Mononuclear cell (primary cell): Measurements from ENCODE around the gene SLC24A3. TPM values are rescaled to one million over a fixed set of nuclear protein-coding genes. Genes with fewer than 3 reads are reported as not detected.

Experiments used
- H3K27me3 ChIP-seq: 2 replicates; pipeline ENCODE4 v1.6.0; 2011; ENCODE audit warnings: low read length, control low read depth; ENCODE audit not compliant: insufficient read depth
- H3K4me1 ChIP-seq: 2 replicates; pipeline ENCODE4 v1.5.1; 2011; ENCODE audit warnings: mild to moderate bottlenecking, low read length, control low read depth; ENCODE audit not compliant: insufficient read depth
- H3K4me3 ChIP-seq: 2 replicates; pipeline ENCODE4 v1.5.1; 2011; ENCODE audit warnings: mild to moderate bottlenecking, low read length, moderate library complexity
- H3K9me3 ChIP-seq: 2 replicates; pipeline ENCODE4 v1.5.1; 2011; ENCODE audit warnings: low read depth, mild to moderate bottlenecking, control low read depth, low read length
- total RNA-seq: library from RNA; depleted of rRNA; stranded (reverse); fragments of >200 nt; gene quantifications from one replicate; pipeline ENCODE4 v1.2.3, GENCODE V29; 2012

Gene SLC24A3
- total RNA-seq, 1 donor: 1.0 TPM

GRCh38 chr20:19381947-19382346 is 169.5 kb downstream of the SLC24A3 start:
- Histone ChIP-seq H3K4me3 (no peak overlapping the region), H3K9me3 (no peaks in the 10 kb centered on the region), H3K4me1 (no peaks in the 10 kb centered on the region), H3K27me3 (no peaks in the 10 kb centered on the region)

DNA sequence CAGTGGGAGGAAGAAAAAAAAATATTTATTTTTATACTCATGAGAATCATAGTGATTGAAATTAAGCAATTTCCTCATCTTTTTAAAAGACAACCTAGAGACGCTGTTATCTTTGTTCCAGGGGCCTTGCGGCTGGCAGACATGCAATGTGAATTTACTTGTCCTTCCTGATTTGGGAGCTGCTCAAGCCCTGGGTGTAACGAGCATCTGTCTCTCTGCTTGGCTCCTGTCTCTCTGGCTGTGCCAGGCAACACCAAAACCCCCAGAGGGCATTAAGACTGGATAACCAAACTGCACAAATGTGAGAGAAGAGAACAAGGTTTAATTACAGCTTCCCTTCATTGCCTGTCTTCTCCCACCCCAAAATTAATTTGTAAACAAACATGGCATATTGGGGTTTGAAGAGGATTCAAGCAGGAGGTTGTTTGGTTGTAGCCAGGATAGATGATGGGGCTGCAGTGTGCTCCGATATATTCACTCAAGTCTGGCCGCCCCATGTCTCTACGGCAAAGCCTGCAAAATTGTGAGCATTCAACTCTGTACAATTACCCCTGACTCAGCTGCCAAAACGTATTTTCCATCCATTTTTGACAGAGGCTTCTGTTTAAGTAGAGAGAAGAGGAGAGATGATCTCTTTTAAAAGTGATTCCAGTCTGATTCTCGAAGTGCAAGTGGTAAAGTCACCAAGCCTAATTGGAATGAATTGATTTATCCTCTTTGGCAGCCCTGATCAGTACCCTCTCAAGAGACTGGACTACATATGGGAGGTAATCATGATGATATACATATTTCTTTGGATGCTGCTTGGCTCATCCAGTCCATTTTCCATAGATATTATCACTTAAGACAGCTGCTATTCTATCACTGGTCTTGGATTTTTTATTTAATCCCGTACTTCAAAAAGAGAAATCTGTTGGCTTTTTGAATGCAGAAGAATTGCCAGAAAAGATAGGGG is 170.2 kb downstream of the SLC24A3 start:
- no peak overlapping the region for H3K4me3 ChIP-seq
- H3K27me3 ChIP-seq: no peaks in the 10 kb centered on the region
- H3K4me1 ChIP-seq: no peaks in the 10 kb centered on the region
- H3K9me3 ChIP-seq: no peaks in the 10 kb centered on the region

DNA sequence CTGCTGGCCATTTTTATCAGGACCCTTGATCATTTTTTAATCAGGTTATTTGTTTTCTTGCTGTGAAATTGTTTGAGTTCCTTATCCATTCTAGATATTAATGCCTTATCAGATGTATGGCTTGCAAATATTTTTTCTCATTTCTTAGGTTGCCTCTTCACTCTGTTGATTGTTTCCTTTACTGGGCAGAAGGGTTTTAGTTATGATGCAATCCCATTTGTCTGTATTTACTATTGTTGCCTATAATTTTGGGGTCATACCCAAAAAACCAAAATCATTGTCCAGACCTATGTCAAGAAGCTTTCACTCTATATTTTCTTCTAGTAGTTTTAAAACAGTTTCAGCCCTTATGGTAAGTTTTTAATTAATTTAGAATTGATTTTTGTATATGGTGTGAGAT is 172.5 kb downstream of the SLC24A3 start:
- H3K4me1 ChIP-seq: no peaks in the 10 kb centered on the region
- H3K27me3 ChIP-seq: no peaks in the 10 kb centered on the region
- no peak overlapping the region for H3K4me3 ChIP-seq
- H3K9me3 ChIP-seq: peaks cover 7% of the 10 kb centered on the region

DNA sequence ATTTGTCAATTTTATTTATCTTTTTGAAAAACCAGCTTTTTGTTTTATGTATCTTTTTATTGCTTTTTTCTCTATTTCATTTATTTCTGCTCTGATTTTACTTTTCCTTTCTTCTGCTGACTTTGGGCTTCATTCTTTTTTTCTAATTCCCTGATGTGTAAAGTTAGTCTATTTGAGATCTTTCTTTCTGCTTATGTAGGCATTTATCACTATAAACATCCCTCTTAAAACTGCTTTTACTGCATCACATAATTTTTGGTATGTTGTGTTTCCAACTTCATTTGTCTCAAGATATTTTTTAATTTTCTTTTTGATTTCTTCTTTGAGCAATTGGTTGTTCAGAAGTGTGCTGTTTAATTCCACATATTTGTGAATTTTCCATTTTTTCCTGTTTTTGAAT is 174.8 kb downstream of the SLC24A3 start:
- Histone ChIP-seq H3K4me1 (no peaks in the 10 kb centered on the region), H3K27me3 (no peaks in the 10 kb centered on the region), H3K4me3 (no peak overlapping the region), H3K9me3 (peaks cover 7% of the 10 kb centered on the region)

DNA sequence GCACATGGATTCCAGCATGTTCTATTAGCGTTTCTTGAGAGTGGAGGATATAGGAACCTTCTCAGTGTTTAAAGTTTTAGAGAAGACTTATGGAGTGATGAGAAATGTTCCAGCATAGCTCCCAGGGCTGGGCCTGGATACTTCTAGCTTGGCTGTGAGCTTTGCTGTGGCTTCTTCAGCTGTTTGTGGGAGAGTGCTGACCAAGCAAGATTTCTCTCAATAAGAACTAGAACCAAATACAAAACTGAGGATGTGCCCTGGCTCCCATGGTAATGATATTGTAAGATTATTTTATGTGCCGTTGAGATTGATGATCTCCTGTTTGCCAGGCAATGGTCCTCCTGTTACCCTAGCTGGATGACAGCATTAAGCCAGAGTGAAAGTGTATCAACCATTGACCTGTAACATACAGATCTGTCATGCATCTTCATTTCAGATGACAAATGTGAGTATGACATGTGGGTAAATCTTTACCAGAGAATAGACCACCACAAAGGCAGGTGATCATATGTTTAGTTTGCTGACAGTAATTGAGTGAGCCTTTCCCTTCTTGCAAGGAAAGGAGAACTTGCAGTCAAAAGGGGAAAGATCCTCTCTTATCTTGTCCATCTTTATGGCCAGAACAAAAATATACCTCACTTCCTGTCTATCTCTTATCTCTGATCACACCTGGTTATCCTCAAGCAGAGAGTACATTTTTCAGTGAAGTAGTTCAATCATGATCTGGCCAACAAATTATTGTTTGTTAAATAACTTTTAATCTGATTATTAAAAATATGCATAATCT is 180.1 kb downstream of the SLC24A3 start:
- Histone ChIP-seq H3K4me3 (no peak overlapping the region), H3K4me1 (no peaks in the 10 kb centered on the region), H3K27me3 (no peaks in the 10 kb centered on the region), H3K9me3 (peaks cover 7% of the 10 kb centered on the region)

DNA sequence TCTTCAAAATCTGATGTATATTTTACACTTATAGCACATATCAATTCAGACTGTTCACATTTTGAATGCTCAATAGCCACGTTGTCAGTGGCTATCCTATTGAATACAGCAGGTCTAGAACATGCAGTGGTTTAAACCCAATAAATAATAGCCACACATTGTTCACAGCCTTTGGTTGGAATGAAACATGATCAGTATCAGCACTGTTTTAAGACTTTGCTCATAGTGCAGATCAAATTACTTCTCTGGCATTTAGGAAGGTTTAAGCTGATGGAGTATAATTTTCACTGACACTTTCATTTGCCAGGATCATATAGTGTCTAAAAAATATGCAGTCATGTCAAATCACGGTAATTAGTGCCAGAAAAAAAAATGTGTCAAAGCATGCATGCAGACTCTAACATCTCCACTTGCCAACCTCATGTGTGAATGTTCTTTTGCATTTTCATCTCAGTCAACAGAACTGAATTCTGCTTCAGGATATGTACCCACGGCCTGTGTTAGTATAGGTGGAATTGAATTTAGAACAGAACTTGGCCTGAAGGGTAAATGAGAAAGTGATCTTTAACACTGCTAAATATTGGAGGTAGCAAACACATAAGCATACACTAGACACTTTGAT is 184.1 kb downstream of the SLC24A3 start:
- Histone ChIP-seq H3K27me3 (no peaks in the 10 kb centered on the region), H3K4me3 (no peak overlapping the region), H3K9me3 (peaks cover 22% of the 10 kb centered on the region), H3K4me1 (no peaks in the 10 kb centered on the region)

DNA sequence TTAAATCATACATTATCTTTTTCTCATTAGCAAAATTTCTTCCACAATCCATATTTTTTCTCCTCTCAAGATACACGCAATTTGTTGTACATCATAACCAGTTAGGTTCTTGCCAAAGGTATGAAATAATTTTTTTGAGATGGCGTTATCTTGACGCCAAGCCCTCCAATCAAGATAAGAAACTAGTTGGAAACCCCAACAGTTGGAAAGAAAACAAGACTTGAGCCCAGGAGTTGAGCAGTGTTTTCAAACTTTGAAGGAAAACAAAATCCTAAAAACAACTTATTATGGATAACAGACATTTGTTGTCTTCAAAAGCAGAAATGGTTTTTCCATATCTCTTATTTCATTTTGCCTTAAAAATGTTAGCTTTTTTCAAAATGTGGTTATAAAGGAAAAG is 184.8 kb downstream of the SLC24A3 start:
- peaks cover 22% of the 10 kb centered on the region for H3K9me3 ChIP-seq
- H3K4me1 ChIP-seq: no peaks in the 10 kb centered on the region
- H3K27me3 ChIP-seq: no peaks in the 10 kb centered on the region
- no peak overlapping the region for H3K4me3 ChIP-seq

DNA sequence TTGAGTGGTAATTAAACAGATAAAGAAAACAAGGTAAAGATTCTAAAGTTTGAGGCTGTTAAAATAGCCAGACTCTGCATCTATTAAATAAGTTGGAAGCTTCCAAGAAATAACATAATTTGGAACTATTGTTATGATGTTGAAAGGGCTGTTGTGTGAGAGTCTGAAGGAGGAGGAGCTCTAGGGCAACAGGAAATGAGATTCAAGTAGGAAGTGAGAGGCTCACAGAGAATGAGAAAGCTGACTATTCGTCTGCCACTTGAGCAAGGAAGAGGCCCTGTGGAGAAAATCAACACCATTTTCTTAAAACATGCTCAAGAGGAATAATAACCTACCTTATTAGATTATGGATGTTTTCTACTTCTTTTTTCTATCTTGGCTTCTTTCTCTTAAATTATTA is 185.2 kb downstream of the SLC24A3 start:
- no peaks in the 10 kb centered on the region for H3K4me1 ChIP-seq
- no peak overlapping the region for H3K4me3 ChIP-seq
- peaks cover 22% of the 10 kb centered on the region for H3K9me3 ChIP-seq
- no peaks in the 10 kb centered on the region for H3K27me3 ChIP-seq

DNA sequence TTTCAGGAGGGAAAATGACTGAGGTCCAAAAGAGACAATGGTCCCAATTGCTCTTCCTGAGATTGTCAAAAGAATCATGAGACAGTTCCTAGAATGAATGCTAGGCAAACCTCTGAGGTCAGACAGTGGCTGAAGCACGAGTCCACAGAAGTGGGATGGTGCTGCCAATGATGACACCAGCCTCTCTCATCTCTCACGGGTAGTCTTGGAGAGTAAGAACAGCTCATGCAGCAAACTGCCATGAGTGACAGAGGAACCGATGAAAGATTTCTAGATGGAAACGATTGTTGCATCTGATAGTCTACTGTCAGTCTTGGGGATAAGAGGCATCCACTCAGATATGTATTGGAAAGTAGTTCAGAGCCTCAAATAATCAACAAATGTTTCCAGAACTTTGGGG is 188.7 kb downstream of the SLC24A3 start:
- H3K9me3 ChIP-seq: peaks cover 22% of the 10 kb centered on the region
- H3K4me3 ChIP-seq: no peak overlapping the region
- no peaks in the 10 kb centered on the region for H3K27me3 ChIP-seq
- no peaks in the 10 kb centered on the region for H3K4me1 ChIP-seq

DNA sequence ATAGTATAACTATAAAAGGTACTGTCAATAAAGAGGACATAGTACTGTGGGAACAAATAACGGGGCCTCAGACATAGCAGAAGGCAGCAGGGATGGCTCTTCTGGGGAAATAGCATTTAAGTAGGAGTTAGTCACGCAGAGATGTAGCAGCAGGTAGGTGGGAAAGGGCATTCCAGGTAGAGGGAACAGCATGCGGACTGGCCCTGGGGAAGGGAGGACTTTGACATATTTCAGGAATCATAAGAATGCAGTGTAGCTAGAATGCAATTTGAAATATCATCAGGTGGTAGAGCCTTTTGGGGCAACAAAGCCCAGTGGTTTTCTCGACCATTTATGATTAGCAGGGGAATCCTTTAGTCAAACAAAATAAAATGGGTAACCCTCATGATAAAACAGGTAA is 191.1 kb downstream of the SLC24A3 start:
- H3K27me3 ChIP-seq: no peaks in the 10 kb centered on the region
- H3K4me3 ChIP-seq: no peak overlapping the region
- H3K9me3 ChIP-seq: peaks cover 14% of the 10 kb centered on the region
- no peaks in the 10 kb centered on the region for H3K4me1 ChIP-seq

DNA sequence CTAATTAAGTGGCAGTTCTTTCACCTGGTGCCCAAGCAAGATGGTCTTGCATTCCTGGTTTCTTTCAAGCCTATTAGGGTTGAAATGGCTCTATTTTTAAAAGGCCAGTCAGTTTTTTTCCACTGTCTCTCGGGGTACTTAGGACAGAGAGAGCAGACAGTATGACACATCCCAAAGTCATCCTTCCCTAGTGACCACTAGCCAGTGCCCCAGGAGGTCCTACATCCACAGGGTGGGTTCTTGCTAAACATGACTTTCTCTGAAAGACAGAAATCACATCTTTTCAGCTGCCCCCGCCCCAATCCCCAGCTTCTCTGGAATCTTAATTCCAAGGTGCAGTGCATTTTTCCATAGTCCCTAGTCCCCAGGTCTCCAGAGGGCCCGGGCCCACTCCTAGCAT is 192.4 kb downstream of the SLC24A3 start:
- H3K4me3 ChIP-seq: no peak overlapping the region
- no peaks in the 10 kb centered on the region for H3K4me1 ChIP-seq
- H3K27me3 ChIP-seq: no peaks in the 10 kb centered on the region
- H3K9me3 ChIP-seq: peaks cover 3% of the 10 kb centered on the region

GRCh38 chr20:19405958-19406357 is 193.5 kb downstream of the SLC24A3 start:
- H3K4me1 ChIP-seq: no peaks in the 10 kb centered on the region
- no peaks in the 10 kb centered on the region for H3K27me3 ChIP-seq
- no peak overlapping the region for H3K4me3 ChIP-seq
- no peaks in the 10 kb centered on the region for H3K9me3 ChIP-seq

DNA sequence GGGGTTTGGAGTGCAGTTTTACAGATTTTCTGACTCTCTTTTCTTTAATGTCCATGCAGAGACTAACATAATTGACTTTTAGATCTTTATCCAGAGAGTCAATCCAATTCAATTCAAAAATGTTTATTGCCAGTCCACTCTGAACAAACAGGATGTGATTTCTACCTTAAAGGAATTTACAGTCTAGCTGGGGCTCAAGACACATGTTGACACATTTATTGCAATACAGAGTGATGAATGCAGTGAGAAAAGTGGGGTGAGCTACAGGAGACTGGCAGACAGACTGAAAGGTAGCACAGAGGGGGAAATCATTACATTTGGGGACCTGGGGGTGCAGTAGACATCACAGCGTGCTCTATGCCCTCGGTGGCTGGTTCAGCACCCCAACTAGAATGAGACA is 193.9 kb downstream of the SLC24A3 start:
- H3K4me3 ChIP-seq: no peak overlapping the region
- H3K9me3 ChIP-seq: no peaks in the 10 kb centered on the region
- no peaks in the 10 kb centered on the region for H3K4me1 ChIP-seq
- no peaks in the 10 kb centered on the region for H3K27me3 ChIP-seq

GRCh38 chr20:19407196-19407595 is 194.8 kb downstream of the SLC24A3 start:
- H3K27me3 ChIP-seq: no peaks in the 10 kb centered on the region
- no peaks in the 10 kb centered on the region for H3K9me3 ChIP-seq
- H3K4me1 ChIP-seq: no peaks in the 10 kb centered on the region
- no peak overlapping the region for H3K4me3 ChIP-seq

DNA sequence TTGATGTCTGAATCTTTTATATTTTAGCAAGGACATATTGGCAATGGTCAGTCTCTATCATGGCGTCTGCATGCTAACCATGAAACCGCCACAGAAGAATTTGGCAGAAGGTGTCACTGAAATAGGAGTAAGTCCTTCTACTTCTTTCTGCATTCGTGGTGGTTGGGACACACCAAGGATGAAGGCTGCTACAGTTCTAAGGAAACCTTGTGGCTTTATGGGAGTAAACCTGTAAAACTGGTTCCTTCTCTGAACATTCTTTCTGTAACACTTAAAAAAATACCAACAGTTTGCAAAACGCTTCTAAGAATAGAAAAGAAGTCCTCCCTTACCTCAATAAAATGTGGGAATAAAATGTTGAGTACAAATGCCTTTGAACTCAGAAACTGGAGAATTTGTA is 195.3 kb downstream of the SLC24A3 start:
- Histone ChIP-seq H3K9me3 (no peaks in the 10 kb centered on the region), H3K27me3 (no peaks in the 10 kb centered on the region), H3K4me3 (no peak overlapping the region), H3K4me1 (no peaks in the 10 kb centered on the region)
